PC-9 (cell line): Measurements from ENCODE around the gene NECTIN1.

ENCODE experiments used
- EZH2 ChIP-seq: fragments of 200-600 bp; sonication (generic); IDR thresholded peaks from 2 replicates; pipeline ENCODE4 v1.8.0; 2017; ENCODE audit warnings: antibody characterized with exemption, low read depth
- TF ChIP-seq, protein P1 (sequence below): fragments of 200-600 bp; sonication (generic); conservative IDR thresholded peaks from 2 replicates; pipeline ENCODE4 v1.6.1; 2017; ENCODE audit warnings: mixed run types, antibody characterized with exemption, mild to moderate bottlenecking, moderate library complexity

- TF ChIP-seq EZH2: no peak
- TF ChIP-seq, protein P1, sequence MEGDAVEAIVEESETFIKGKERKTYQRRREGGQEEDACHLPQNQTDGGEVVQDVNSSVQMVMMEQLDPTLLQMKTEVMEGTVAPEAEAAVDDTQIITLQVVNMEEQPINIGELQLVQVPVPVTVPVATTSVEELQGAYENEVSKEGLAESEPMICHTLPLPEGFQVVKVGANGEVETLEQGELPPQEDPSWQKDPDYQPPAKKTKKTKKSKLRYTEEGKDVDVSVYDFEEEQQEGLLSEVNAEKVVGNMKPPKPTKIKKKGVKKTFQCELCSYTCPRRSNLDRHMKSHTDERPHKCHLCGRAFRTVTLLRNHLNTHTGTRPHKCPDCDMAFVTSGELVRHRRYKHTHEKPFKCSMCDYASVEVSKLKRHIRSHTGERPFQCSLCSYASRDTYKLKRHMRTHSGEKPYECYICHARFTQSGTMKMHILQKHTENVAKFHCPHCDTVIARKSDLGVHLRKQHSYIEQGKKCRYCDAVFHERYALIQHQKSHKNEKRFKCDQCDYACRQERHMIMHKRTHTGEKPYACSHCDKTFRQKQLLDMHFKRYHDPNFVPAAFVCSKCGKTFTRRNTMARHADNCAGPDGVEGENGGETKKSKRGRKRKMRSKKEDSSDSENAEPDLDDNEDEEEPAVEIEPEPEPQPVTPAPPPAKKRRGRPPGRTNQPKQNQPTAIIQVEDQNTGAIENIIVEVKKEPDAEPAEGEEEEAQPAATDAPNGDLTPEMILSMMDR: no peak
Measured at GRCh38 chr11:119734788-119735187, 5.8 kb upstream of the NECTIN1 start.
